GM21447 (cell line): Measurements from ENCODE around the gene ENO2.

Experiments used
- ATAC-seq: cut with Tn5 transposase; IDR thresholded peaks from one replicate; pipeline ENCODE4 v1.9.1; 2021; ENCODE audit not compliant: unreplicated experiment

Gene ENO2

GRCh38 chr12:6929466-6930452 is 15.4 kb downstream of the ENO2 start:
- ATAC-seq = no peak

- ATAC-seq = no peak
These were observed 18.4 kb downstream of the ENO2 start for GRCh38 chr12:6932766-6933165.

- ATAC-seq = no peak
These were observed 19.7 kb downstream of the ENO2 start for GRCh38 chr12:6934110-6934509.

- ATAC-seq = no peak
These were observed 21.2 kb downstream of the ENO2 start for GRCh38 chr12:6935371-6936193.

GRCh38 chr12:6936194-6936635 is 21.8 kb downstream of the ENO2 start:
- no peak for ATAC-seq

- peak; percentile 12 for ATAC-seq
These were observed 22.5 kb downstream of the ENO2 start for GRCh38 chr12:6936636-6937480.

GRCh38 chr12:6937481-6938352 is 23.3 kb downstream of the ENO2 start:
- peak; percentile 84 for ATAC-seq

- no peak for ATAC-seq
These were observed 24.2 kb downstream of the ENO2 start for GRCh38 chr12:6938353-6939190.

- ATAC-seq = no peak
These were observed 24.8 kb downstream of the ENO2 start for GRCh38 chr12:6939191-6939540.

GRCh38 chr12:6941267-6941666 is 26.9 kb downstream of the ENO2 start:
- no peak for ATAC-seq

- no peak for ATAC-seq
These were observed 27.4 kb downstream of the ENO2 start for GRCh38 chr12:6941782-6942181.

- no peak for ATAC-seq
These were observed 27.9 kb downstream of the ENO2 start for GRCh38 chr12:6942331-6942665.

- ATAC-seq = no peak
These were observed 29.0 kb downstream of the ENO2 start for GRCh38 chr12:6943389-6943721.

- ATAC-seq = no peak
These were observed 29.5 kb downstream of the ENO2 start, which contains the start of the genes C12orf57 and RNU7-1 for GRCh38 chr12:6943722-6944380. Gene C12orf57 (plus strand): TSS chr12:6944022. CDS start chr12:6944122, 100 bp downstream. Gene RNU7-1 (plus strand): TSS chr12:6943816.

GRCh38 chr12:6944381-6945186 is 30.2 kb downstream of the ENO2 start:
- peak; percentile 44 for ATAC-seq

GRCh38 chr12:6945613-6946012 is 31.2 kb downstream of the ENO2 start:
- ATAC-seq = no peak

- peak; percentile 28 for ATAC-seq
These were observed 31.9 kb downstream of the ENO2 start for GRCh38 chr12:6946033-6946919.
